Islet precursor cell (in vitro differentiated cells): ENCODE results near the gene ADCY3.

Experiments used
- DNase-seq: peaks from one replicate; pipeline ENCODE4 v3.0.0-alpha.2; 2018

Gene ADCY3

GRCh38 chr2:24827321-24828237 lies 92.5 kb downstream of the ADCY3 start:
- peak; percentile 93 for DNase-seq

GRCh38 chr2:24826773-24827145 lies 93.3 kb downstream of the ADCY3 start:
- DNase-seq, result no peak

- peak; percentile 51 for DNase-seq
Measured at GRCh38 chr2:24825883-24826772, 93.9 kb downstream of the ADCY3 start.

GRCh38 chr2:24824966-24825882 lies 94.8 kb downstream of the ADCY3 start:
- peak; percentile 49 for DNase-seq

GRCh38 chr2:24824071-24824588 lies 95.9 kb downstream of the ADCY3 start:
- DNase-seq, result peak; percentile 42

- DNase-seq, result peak; percentile 52
Measured at GRCh38 chr2:24822049-24822706, 97.9 kb downstream of the ADCY3 start.

GRCh38 chr2:24821433-24821891 lies 98.6 kb downstream of the ADCY3 start:
- DNase-seq, result peak; percentile 49

- DNase-seq, result peak; percentile 49
Measured at GRCh38 chr2:24820598-24821432, 99.2 kb downstream of the ADCY3 start.

GRCh38 chr2:24820175-24820513 lies 99.9 kb downstream of the ADCY3 start:
- peak; percentile 40 for DNase-seq

GRCh38 chr2:24819442-24820174 lies 100.4 kb downstream of the ADCY3 start:
- DNase-seq, result peak; percentile 43

GRCh38 chr2:24818721-24819167 lies 101.3 kb downstream of the ADCY3 start:
- DNase-seq, result peak; percentile 28

GRCh38 chr2:24816884-24817283 lies 103.2 kb downstream of the ADCY3 start:
- DNase-seq, result peak; percentile 63

- no peak for DNase-seq
Measured at GRCh38 chr2:24816404-24816803, 103.6 kb downstream of the ADCY3 start.

- no peak for DNase-seq
Measured at GRCh38 chr2:24815171-24815570, 104.9 kb downstream of the ADCY3 start.

GRCh38 chr2:24814516-24814915 lies 105.5 kb downstream of the ADCY3 start:
- no peak for DNase-seq

- DNase-seq, result peak; percentile 25
Measured at GRCh38 chr2:24813691-24814137, 106.3 kb downstream of the ADCY3 start.

- no peak for DNase-seq
Measured at GRCh38 chr2:24809316-24810007, 110.6 kb downstream of the ADCY3 start.

- DNase-seq, result no peak
Measured at GRCh38 chr2:24806661-24807036, 113.4 kb downstream of the ADCY3 start.
